Kidney epithelial cell (primary cell): ENCODE data around the gene PPEF1. TPM values are rescaled to one million over a fixed set of nuclear protein-coding genes. Genes with fewer than 3 reads are reported as not detected.

Source experiments
- DNase-seq: peaks from one replicate; pipeline ENCODE4 v3.0.0-alpha.2; 2010; ENCODE audit warnings: low read depth
- H3K27me3 ChIP-seq: 2 replicates; pipeline ENCODE4 v1.6.0; 2011; ENCODE audit warnings: low read length; ENCODE audit not compliant: control insufficient read depth, insufficient read depth
- H3K36me3 ChIP-seq: 2 replicates; pipeline ENCODE4 v1.5.1; 2011; ENCODE audit warnings: low read length; ENCODE audit not compliant: control insufficient read depth, insufficient read depth
- H3K4me3 ChIP-seq: 2 replicates; pipeline ENCODE4 v1.5.1; 2011; ENCODE audit warnings: low read depth, mild to moderate bottlenecking, control low read depth, low read length
- total RNA-seq: library from RNA; depleted of rRNA; stranded (reverse); fragments of >200 nt; gene quantifications from 2 replicates; pipeline ENCODE4 v1.2.3, GENCODE V29; 2015
- TF ChIP-seq, protein P1 (sequence below): IDR thresholded peaks from 2 replicates; pipeline ENCODE4 v1.5.1; 2011; ENCODE audit warnings: mild to moderate bottlenecking, moderate library complexity, low read length, control low read depth, inconsistent platforms; ENCODE audit not compliant: insufficient read depth, poor library complexity, severe bottlenecking

PPEF1 gene
- total RNA-seq, 1 donor from 2014 or later: not detected

DNA sequence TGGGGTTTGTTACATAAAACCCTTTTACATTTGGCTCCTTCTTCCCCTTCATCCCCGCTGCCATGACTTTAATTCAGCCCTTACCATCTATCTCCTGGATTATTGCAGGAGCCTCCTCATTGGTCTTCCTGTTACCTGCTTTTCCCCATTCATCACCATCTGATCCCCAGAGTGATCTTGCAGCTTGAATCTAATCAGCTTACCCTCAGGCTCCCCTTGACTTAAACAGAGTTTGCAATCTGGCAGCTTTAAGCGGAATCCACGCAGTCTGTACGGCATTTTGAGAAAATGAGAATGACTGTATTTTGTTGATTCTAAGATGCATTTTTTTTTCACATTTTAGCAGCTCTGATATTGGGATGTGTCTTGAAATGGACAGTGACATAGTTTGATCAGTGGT, 14.9 kb upstream of the PPEF1 start:
- H3K4me3 ChIP-seq: no peak overlapping the region
- H3K36me3 ChIP-seq: no peaks in the 10 kb centered on the region
- H3K27me3 ChIP-seq: no peaks in the 10 kb centered on the region
- TF ChIP-seq, protein P1, sequence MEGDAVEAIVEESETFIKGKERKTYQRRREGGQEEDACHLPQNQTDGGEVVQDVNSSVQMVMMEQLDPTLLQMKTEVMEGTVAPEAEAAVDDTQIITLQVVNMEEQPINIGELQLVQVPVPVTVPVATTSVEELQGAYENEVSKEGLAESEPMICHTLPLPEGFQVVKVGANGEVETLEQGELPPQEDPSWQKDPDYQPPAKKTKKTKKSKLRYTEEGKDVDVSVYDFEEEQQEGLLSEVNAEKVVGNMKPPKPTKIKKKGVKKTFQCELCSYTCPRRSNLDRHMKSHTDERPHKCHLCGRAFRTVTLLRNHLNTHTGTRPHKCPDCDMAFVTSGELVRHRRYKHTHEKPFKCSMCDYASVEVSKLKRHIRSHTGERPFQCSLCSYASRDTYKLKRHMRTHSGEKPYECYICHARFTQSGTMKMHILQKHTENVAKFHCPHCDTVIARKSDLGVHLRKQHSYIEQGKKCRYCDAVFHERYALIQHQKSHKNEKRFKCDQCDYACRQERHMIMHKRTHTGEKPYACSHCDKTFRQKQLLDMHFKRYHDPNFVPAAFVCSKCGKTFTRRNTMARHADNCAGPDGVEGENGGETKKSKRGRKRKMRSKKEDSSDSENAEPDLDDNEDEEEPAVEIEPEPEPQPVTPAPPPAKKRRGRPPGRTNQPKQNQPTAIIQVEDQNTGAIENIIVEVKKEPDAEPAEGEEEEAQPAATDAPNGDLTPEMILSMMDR: no peak
- no peak for DNase-seq

DNA sequence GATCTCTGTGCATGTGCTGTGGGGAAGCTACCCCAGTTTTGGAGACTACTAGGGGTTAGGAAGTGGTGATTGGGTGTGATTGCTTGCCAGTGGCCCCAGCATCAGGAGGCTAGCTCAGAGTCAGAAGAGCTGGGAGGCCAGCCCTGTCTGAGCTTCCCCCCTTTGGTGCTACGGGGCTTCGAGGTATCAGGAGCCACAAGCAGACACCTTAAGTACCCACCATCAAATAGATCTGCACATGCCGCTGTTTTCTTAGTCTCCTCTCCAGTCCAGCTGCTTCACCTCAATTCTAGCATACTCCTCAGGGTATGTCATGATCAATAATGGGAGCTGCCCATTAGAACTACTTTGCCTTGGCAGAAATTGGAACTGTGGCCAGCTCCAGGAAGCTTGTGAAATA, 10.8 kb upstream of the PPEF1 start:
- TF ChIP-seq, protein P1: no peak
- H3K27me3 ChIP-seq: no peaks in the 10 kb centered on the region
- no peak overlapping the region for H3K4me3 ChIP-seq
- H3K36me3 ChIP-seq: no peaks in the 10 kb centered on the region
- DNase-seq: no peak

DNA sequence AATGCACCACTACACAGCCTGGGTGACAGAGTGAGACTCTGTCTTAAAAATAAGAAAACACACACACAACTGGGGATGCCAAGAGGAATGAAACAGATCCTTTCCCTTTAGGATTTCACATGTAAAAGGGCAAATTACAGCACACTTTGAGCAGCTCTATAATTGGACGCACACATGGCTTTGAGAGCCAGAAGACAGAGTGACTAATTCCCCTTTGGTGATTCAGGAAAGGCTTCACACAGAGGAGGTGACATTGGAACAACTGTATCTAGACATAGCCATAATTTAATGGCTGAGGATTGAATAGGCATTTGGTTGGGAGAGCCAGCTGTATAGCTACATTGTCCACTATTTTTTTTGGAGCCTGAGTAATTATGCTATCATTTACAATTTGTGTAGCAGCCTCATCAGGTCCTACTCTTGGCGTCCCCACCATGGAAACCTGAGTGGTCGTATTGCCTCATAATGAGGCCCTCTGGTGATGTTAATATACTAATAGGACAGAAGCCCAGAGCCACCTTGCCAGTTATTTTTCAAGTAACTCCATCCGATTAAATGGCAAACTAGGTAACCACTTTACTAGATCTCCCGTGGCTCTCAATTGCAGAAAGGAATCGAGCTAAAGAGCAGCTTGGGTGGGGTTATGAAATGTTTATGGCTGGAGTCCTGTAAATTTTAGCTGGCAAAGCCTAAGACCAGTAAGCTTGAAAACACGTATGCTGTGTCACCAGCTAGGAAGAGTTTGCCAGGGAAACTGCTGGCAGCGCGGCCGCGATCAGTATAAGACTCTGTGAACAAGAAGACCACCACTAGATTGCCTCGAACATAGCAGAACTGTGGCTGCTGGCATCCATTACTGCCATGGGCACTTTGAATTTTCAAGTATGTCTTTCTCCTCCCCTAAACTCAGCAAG, 8.5 kb upstream of the PPEF1 start:
- no peak for DNase-seq
- TF ChIP-seq, protein P1: no peak
- Histone ChIP-seq H3K4me3 (no peak overlapping the region), H3K27me3 (no peaks in the 10 kb centered on the region), H3K36me3 (no peaks in the 10 kb centered on the region)

DNA sequence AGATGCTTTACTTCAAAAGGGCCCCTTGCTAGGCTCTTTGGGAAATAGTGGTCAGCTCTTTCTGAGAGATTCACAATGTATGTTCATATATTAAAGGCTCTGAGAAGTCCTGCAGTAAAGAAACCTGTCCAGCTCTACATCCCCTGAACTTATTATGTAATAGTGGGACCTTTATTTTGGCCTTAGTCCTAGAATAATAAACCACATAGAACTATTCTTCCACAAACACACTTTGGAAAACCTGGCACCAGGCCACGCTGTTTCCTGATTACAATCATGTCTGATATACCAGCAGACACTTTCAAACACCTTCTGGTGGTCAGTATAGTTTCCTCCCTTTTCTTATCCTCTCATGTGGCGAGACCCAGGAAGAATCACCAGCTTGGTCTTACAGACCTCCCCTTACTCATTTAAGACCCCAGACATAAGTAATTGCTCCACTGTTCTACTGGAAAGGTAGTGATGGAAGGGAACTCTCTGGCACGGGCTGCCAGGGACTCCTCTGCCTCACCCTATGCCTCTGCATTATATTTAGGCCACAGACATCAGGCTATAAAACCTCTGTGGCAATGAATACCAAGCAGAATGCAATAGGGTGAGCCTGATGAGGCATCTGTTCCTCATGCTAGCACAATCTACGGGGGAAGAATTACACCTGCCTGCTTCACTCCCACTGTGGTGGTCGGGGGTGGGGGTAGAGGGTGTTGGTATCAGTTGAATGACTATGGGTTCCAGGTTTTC, 5.7 kb upstream of the PPEF1 start:
- no peaks in the 10 kb centered on the region for H3K27me3 ChIP-seq
- TF ChIP-seq, protein P1: no peak
- no peak for DNase-seq
- H3K36me3 ChIP-seq: no peaks in the 10 kb centered on the region
- no peak overlapping the region for H3K4me3 ChIP-seq

DNA sequence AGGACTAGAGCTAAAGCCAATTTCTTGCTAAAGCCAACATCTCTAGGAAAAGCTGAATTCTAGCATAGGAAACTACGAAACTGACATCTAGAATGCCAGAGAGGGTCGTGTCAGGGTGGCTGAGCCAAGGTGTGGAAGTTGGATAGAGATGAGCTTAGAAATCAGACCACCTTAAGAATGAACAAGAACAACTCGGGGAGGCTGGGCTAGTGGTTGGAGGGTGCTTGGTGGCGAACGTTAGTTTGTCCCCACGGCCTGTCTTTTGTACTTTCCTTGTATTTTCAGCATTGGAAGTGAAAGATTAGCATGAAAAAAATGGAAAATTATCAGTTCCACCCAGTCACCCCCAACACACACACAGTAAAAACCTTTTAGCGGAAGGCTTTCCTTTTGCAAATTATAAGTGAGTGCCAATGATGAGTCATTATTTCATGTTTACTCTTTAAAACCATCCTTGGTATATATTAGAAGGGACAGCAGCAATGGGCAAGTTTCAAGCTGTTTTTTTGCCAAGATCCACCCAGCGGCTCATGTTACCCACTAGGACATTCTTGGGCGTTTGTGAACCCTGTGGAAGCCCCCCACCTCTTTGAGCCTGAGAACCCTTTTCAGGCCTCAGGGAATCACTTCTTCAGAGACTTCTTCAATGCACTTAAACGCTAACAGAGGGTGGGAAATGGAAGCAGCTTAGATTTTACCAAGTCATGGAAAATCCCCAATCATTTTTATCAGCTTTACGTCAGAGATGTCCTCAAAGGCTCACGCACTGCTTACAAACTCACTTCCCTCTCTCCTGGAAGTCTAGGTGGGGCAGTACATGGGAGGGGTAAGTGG, 4.9 kb upstream of the PPEF1 start:
- DNase-seq: no peak
- H3K27me3 ChIP-seq: no peaks in the 10 kb centered on the region
- TF ChIP-seq, protein P1: no peak
- no peak overlapping the region for H3K4me3 ChIP-seq
- no peaks in the 10 kb centered on the region for H3K36me3 ChIP-seq
